Karpas-422 (cell line): Measurements from ENCODE around the gene MYH11. TPM values are rescaled to one million over a fixed set of nuclear protein-coding genes. Genes with fewer than 3 reads are reported as not detected.
"Not testable (repeated sequence)": the region's sequence is repeated elsewhere in the genome, so short reads cannot be mapped to it uniquely, and the experiment has no call there.

Source experiments
- DNase-seq: peaks from one replicate; pipeline ENCODE4 v3.0.0-alpha.2; 2015
- H2AFZ ChIP-seq: fragments of 200-600 bp; sonication (generic); 2 replicates; pipeline ENCODE4 v1.6.1; 2014; ENCODE audit warnings: antibody characterized with exemption, low read length, mixed read lengths
- H3K27ac ChIP-seq: fragments of 200-600 bp; sonication (generic); 2 replicates; pipeline ENCODE4 v1.5.1; 2014; ENCODE audit warnings: mild to moderate bottlenecking, low read length, moderate library complexity
- H3K27me3 ChIP-seq: fragments of 200-600 bp; sonication (generic); 2 replicates; pipeline ENCODE4 v1.6.1; 2014; ENCODE audit warnings: low read length, mixed read lengths
- H3K36me3 ChIP-seq: fragments of 200-600 bp; sonication (generic); 2 replicates; pipeline ENCODE4 v1.6.1; 2014; ENCODE audit warnings: low read length, mixed read lengths; ENCODE audit not compliant: insufficient read depth
- H3K4me1 ChIP-seq: fragments of 200-600 bp; sonication (generic); 2 replicates; pipeline ENCODE4 v1.6.1; 2014; ENCODE audit warnings: mild to moderate bottlenecking, low read length, mixed read lengths
- H3K4me2 ChIP-seq: fragments of 200-600 bp; sonication (generic); 2 replicates; pipeline ENCODE4 v1.6.1; 2014; ENCODE audit warnings: low read length, low read depth, mild to moderate bottlenecking; ENCODE audit not compliant: poor library complexity, severe bottlenecking
- H3K4me3 ChIP-seq: fragments of 200-600 bp; sonication (generic); 2 replicates; pipeline ENCODE4 v1.5.1; 2014; ENCODE audit warnings: mild to moderate bottlenecking, antibody characterized with exemption, low read length, mixed read lengths
- H3K79me2 ChIP-seq: fragments of 200-600 bp; sonication (generic); 2 replicates; pipeline ENCODE4 v1.6.1; 2014; ENCODE audit warnings: mild to moderate bottlenecking, low read length, mixed read lengths
- H3K9ac ChIP-seq: fragments of 200-600 bp; sonication (generic); 2 replicates; pipeline ENCODE4 v1.6.0; 2014; ENCODE audit warnings: low read length
- H3K9me2 ChIP-seq: fragments of 200-600 bp; sonication (generic), shearing (Covaris generic); replicated peaks from 2 replicates; pipeline ENCODE4 v1.6.0; 2014; ENCODE audit warnings: mild to moderate bottlenecking, low read length, moderate library complexity; ENCODE audit not compliant: insufficient read depth
- H3K9me3 ChIP-seq: fragments of 300-700, 200-600 bp; sonication (generic); 2 replicates; pipeline ENCODE4 v1.6.1; 2014; ENCODE audit warnings: low read length, mixed read lengths
- H4K20me1 ChIP-seq: fragments of 200-600 bp; sonication (generic); 2 replicates; pipeline ENCODE4 v1.6.1; 2014; ENCODE audit warnings: mild to moderate bottlenecking, antibody characterized with exemption, low read length, low read depth; ENCODE audit not compliant: insufficient read depth
- total RNA-seq: library from RNA; depleted of rRNA; stranded (reverse); fragments of >200 nt; shearing (Covaris generic); gene quantifications from 2 replicates; pipeline ENCODE4 v1.2.3, GENCODE V29; 2014; ENCODE audit warnings: low replicate concordance

The MYH11 gene
- total RNA-seq, 1 experiment from 2014 or later = not detected

GRCh38 chr16:15790458-15790857 is 66.4 kb downstream of the MYH11 start:
- Histone ChIP-seq H3K9ac (no peak overlapping the region), H3K9me2 (no peaks in the 10 kb centered on the region), H3K4me3 (no peak overlapping the region), H3K9me3 (no peaks in the 10 kb centered on the region), H4K20me1 (no peaks in the 10 kb centered on the region), H3K27me3 (no peaks in the 10 kb centered on the region), H3K4me2 (no peak overlapping the region), H2AFZ (no peak overlapping the region), H3K4me1 (no peaks in the 10 kb centered on the region), H3K79me2 (no peaks in the 10 kb centered on the region), H3K36me3 (no peaks in the 10 kb centered on the region), H3K27ac (no peak overlapping the region)
- no peak for DNase-seq

GRCh38 chr16:15789816-15790215 is 67.0 kb downstream of the MYH11 start:
- not testable (repeated sequence) for H3K79me2 ChIP-seq, H2AFZ ChIP-seq, H3K9me2 ChIP-seq, H4K20me1 ChIP-seq, H3K27me3 ChIP-seq, H3K4me3 ChIP-seq, H3K4me2 ChIP-seq, H3K27ac ChIP-seq, H3K4me1 ChIP-seq, DNase-seq, H3K36me3 ChIP-seq, H3K9ac ChIP-seq, H3K9me3 ChIP-seq

- H3K36me3 ChIP-seq = no peaks in the 10 kb centered on the region
- no peak overlapping the region for H3K27ac ChIP-seq
- H3K4me1 ChIP-seq = no peaks in the 10 kb centered on the region
- no peaks in the 10 kb centered on the region for H3K9me3 ChIP-seq
- H3K79me2 ChIP-seq = no peaks in the 10 kb centered on the region
- no peak for DNase-seq
- no peaks in the 10 kb centered on the region for H3K27me3 ChIP-seq
- no peak overlapping the region for H3K4me2 ChIP-seq
- H3K9ac ChIP-seq = no peak overlapping the region
- no peaks in the 10 kb centered on the region for H3K9me2 ChIP-seq
- no peaks in the 10 kb centered on the region for H4K20me1 ChIP-seq
- no peak overlapping the region for H2AFZ ChIP-seq
- no peak overlapping the region for H3K4me3 ChIP-seq
These were observed 68.0 kb downstream of the MYH11 start for GRCh38 chr16:15788846-15789239.

- DNase-seq = no peak
- Histone ChIP-seq H3K4me2 (no peak overlapping the region), H3K4me3 (no peak overlapping the region), H3K27me3 (no peaks in the 10 kb centered on the region), H3K9me2 (no peaks in the 10 kb centered on the region), H3K9me3 (no peaks in the 10 kb centered on the region), H3K27ac (no peak overlapping the region), H3K9ac (no peak overlapping the region), H3K4me1 (no peaks in the 10 kb centered on the region), H4K20me1 (no peaks in the 10 kb centered on the region), H3K79me2 (no peaks in the 10 kb centered on the region), H3K36me3 (no peaks in the 10 kb centered on the region), H2AFZ (no peak overlapping the region)
These were observed 70.3 kb downstream of the MYH11 start for GRCh38 chr16:15786501-15786900.

DNA sequence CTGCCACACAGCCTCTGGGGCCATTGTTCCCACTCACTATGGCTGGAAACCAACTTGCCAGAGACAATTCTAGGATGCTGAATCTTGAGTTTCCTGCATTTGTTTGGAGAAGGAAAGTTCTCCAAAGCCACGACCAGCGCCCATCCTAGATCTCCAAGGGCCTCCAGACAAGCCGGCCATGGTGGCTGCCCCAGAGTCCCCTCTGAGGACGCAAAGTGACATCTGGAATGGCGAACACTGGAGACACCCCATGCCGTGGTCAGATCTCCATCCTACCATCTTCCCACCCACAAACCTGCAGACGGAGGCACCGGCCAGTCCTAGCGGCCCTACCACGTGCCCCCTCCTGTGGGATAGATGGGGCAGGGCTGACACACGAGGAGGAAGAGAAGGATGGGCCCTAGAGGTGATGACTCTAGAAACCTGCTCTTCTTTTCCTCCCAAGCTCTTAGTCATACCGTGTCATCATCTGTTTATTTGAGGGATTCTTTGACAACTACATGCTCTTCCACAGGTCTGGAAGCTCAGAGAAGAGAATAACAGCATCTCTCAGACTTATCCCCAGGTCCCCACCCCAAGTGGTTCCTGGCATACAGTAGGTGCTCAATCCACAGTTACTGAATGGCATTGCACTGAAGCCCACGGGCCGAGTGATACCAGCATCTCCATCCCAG is 71.3 kb downstream of the MYH11 start:
- Histone ChIP-seq H3K9me3 (no peaks in the 10 kb centered on the region), H3K27me3 (no peaks in the 10 kb centered on the region), H3K4me2 (no peak overlapping the region), H3K9ac (no peak overlapping the region), H3K27ac (no peak overlapping the region), H3K4me1 (no peaks in the 10 kb centered on the region), H3K4me3 (no peak overlapping the region), H3K36me3 (no peaks in the 10 kb centered on the region), H3K9me2 (no peaks in the 10 kb centered on the region), H2AFZ (no peak overlapping the region), H4K20me1 (no peaks in the 10 kb centered on the region), H3K79me2 (no peaks in the 10 kb centered on the region)
- DNase-seq = no peak

- Histone ChIP-seq H3K79me2 (no peaks in the 10 kb centered on the region), H2AFZ (no peak overlapping the region), H3K4me3 (no peak overlapping the region), H3K9ac (no peak overlapping the region), H4K20me1 (no peaks in the 10 kb centered on the region), H3K27me3 (no peaks in the 10 kb centered on the region), H3K27ac (no peak overlapping the region), H3K36me3 (no peaks in the 10 kb centered on the region), H3K4me1 (no peaks in the 10 kb centered on the region), H3K9me2 (no peaks in the 10 kb centered on the region), H3K4me2 (no peak overlapping the region), H3K9me3 (no peaks in the 10 kb centered on the region)
- no peak for DNase-seq
These were observed 72.8 kb downstream of the MYH11 start for GRCh38 chr16:15783985-15784384.

DNA sequence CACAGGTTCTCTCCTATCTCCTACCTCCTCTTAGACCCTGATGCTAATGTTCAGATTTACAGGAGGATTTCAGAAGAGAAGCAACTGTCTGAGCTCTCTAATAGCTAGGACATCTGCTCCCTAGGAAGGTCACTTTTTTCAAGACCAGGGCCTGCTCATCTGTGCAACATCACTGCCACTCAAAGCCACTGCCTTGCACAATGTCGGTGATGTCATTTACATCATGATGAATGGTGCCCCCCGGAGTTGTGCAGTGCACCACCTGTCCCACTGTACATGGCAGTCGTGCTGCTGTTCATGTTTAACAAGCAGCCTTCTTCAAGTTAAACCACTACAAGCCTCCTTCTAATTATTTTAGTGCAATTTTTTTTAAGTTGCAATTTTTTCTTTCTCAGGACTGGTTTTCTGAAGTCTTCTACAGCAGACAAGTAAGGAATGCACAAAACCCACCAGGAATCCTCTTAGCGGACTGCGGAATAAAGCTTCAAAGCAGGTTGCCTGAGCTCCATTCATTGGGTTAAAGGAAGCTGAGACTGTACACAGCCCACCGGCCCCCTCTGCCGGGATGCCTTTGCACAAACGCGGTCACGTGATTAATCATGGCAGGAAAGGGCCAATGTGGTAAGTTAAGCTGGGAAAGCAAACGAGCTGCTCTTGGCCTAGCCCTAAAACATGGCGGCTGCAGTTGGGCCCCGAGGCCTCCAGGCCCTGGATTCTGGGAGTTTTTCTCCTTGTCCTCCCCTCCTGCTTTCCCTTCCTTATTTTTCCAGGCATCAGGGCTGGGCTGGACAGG is 74.1 kb downstream of the MYH11 start:
- H4K20me1 ChIP-seq = no peaks in the 10 kb centered on the region
- H3K4me3 ChIP-seq = no peak overlapping the region
- H3K9me3 ChIP-seq = no peaks in the 10 kb centered on the region
- H3K4me2 ChIP-seq = no peak overlapping the region
- no peak overlapping the region for H2AFZ ChIP-seq
- H3K36me3 ChIP-seq = no peaks in the 10 kb centered on the region
- H3K79me2 ChIP-seq = no peaks in the 10 kb centered on the region
- no peak for DNase-seq
- no peaks in the 10 kb centered on the region for H3K27me3 ChIP-seq
- no peaks in the 10 kb centered on the region for H3K4me1 ChIP-seq
- H3K9ac ChIP-seq = no peak overlapping the region
- no peak overlapping the region for H3K27ac ChIP-seq
- no peaks in the 10 kb centered on the region for H3K9me2 ChIP-seq

DNA sequence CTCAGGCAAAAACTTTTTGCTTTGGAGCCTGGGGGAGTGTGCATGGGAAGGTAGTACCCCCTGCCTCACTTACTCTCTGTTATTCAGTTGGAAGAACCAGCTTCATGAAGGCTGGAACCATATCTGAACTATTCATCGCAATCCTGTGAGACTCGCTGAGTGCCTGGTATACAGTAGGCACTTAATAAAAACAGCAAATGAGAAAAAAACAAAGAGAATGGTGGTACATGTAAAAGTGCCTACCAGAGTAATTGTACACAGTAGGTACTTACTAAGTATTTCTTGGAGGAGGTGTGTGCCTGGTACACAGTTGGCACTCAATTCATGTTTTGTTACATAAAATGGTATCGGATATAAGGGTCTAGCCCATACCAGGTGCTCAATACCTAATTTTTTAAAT is 75.2 kb downstream of the MYH11 start:
- Histone ChIP-seq H3K4me3 (no peak overlapping the region), H3K4me1 (no peaks in the 10 kb centered on the region), H2AFZ (no peak overlapping the region), H3K27ac (no peak overlapping the region), H3K9me2 (no peaks in the 10 kb centered on the region), H3K9me3 (no peaks in the 10 kb centered on the region), H3K36me3 (no peaks in the 10 kb centered on the region), H3K79me2 (no peaks in the 10 kb centered on the region), H3K4me2 (no peak overlapping the region), H3K27me3 (no peaks in the 10 kb centered on the region), H3K9ac (no peak overlapping the region), H4K20me1 (no peaks in the 10 kb centered on the region)
- DNase-seq = no peak
